Stimulated activated CD8-positive, alpha-beta memory T cell treated with anti-CD3 and anti-CD28 coated beads, Interleukin-4, amount 100 ng/mL, for 4 hours (primary cell): ENCODE measurements around the gene ABHD15.

Experiments used
- DNase-seq, 2 donors: peaks; one replicate each; pipeline ENCODE4 v3.0.0-alpha.2; 2020; ENCODE audit warnings: low read depth in 2 of 2, low spot score in 1 of 2

ABHD15 gene

DNA sequence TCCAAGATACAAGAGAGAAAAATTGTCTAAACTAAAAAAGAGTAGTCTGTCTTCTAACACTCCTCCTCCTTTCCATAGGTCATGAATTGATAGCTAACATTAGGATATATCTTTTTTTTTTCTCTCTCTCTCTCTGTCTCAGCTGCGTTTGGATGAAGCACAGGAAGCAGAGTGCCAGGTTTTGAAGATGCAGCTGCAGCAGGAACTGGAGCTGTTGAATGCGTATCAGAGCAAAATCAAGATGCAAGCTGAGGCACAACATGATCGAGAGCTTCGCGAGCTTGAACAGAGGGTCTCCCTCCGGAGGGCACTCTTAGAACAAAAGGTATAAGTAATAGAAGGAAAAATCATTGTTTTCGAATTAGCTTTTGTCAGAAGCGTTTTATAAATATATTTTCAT is 32.9 kb downstream of the ABHD15 start:
- DNase-seq, result no peak

- no peak for DNase-seq
Measured at GRCh38 chr17:29526322-29526721, 40.5 kb downstream of the ABHD15 start.

GRCh38 chr17:29524692-29525091 is 42.1 kb downstream of the ABHD15 start:
- DNase-seq, result no peak

- DNase-seq, result no peak
Measured at GRCh38 chr17:29518359-29518758, 48.5 kb downstream of the ABHD15 start.

DNA sequence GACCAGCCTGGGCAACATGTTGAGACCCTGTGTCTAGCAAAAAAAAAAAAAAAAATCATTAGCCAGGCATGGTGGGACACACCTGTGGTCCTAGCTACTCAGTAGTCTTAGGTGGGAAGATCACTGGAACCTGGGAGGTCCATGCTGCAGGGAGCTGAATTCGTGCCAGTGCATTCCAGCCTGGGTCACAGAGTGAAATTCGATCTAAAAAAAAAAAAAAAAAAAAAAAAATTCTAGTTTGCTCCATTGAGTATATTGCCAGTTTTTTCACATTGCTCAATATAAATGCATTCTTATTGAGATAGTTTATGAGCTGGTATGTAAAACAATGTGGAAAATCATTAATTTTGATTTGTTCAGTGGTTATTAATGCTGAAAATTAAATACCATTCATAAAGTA is 52.0 kb downstream of the ABHD15 start:
- DNase-seq, result no peak

DNA sequence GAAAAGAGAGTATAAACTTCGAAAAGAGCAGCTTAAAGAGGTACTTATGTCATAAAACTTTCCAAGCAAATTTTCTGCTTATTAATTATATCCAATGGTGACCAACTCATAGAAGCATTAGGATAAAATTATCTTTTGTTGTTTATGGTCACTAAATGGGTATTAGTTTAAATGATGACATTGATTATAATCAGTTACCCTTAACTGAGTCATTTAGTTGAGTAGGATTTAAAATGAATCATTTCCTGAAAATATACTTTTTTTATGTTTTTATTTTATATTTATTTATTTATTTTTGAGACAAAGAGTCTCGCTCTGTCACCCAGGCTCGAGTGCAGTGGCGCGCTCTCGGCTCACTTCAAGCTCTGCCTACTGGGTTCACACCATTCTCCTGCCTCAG is 55.9 kb downstream of the ABHD15 start:
- DNase-seq, result no peak
